AG04449 (cell line): ENCODE results near the gene HIVEP3.

Experiments used
- CTCF ChIA-PET: fragments of 350-600 bp; formaldehyde crosslinking; extraction: SDS; loops from one replicate; lab custom pipeline; 2021; ENCODE audit warnings: antibody characterized with exemption; lab: Yijun Ruan, JAX
- POLR2A ChIA-PET: fragments of 400-600, 350-600 bp; formaldehyde crosslinking; extraction: SDS; loops from one replicate; lab custom pipeline; 2020; ENCODE audit warnings: antibody characterized with exemption, inconsistent platforms; lab: Yijun Ruan, JAX
- DNase-seq: peaks from one replicate; pipeline ENCODE4 v3.0.0-alpha.2; 2010; ENCODE audit warnings: low read depth, low spot score
- H3K4me3 ChIP-seq: 2 replicates; pipeline ENCODE4 v1.5.1; 2011; ENCODE audit warnings: low read depth, mild to moderate bottlenecking, control low read depth, low read length
- CTCF ChIP-seq: IDR thresholded peaks from one replicate; pipeline ENCODE4 v1.5.1; 2011; ENCODE audit warnings: mild to moderate bottlenecking, moderate library complexity, low read length, control low read depth, inconsistent platforms; ENCODE audit not compliant: insufficient read depth; ENCODE audit errors: missing control alignments

Gene HIVEP3

GRCh38 chr1:41487126-41488039 is 431.3 kb downstream of the HIVEP3 start:
- POLR2A ChIA-PET = no interaction called here
- no peak for TF ChIP-seq CTCF
- peak overlapping the region; percentile 51 for H3K4me3 ChIP-seq
- CTCF ChIA-PET = interaction anchor here (0.6 to 1.0 kb wide), 3 partner anchors 38 to 202 kb away, joined by 3 to 4 read pairs (median 4); no protein-coding TSS in a partner anchor
- no peak for DNase-seq

DNA sequence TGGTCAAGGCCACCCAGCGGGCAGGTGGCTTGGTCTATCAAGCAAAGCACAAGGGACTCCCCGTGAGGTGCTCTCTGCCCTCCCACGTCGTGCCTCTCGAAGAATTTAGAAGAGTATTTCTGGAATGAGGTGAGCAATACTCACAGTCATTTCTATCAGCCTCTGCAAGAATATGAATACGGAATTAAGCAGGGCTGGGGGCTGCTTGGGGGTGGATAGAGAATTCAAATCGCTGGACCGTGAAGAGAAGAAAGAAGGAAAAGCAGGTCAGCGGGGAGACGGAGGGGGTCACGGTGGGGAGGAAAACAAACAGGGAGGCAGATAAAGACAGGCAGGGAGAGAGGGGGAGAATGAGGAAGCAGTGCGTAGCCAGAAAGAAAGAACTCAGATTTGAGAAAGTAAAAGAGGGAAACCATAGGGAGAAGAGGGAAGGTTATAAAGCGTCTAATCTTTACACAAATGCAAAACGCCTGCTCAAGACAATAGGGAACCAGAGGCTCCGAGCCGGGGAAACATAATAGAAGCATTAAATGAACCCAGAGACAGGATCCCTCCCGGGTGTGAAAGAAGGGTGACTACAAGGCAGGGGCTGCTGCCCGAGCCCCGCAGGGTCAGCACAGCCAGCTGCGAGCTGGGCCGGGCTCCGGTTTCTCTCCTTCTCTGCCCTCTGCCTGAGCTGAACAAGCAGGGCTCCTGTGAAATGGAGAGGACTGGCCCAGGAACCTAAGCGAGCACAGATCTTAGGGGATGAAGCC is 432.2 kb downstream of the HIVEP3 start:
- POLR2A ChIA-PET = no interaction called here
- H3K4me3 ChIP-seq = peak overlapping the region; percentile 51
- DNase-seq = peak; percentile 36
- CTCF ChIA-PET = interaction anchor here (0.8 to 3.0 kb wide), 3 partner anchors 11 to 69 kb away, joined by 3 to 12 read pairs (median 4); no protein-coding TSS in a partner anchor
- no peak for TF ChIP-seq CTCF

- CTCF ChIA-PET = interaction anchor here (0.8 to 3.0 kb wide), 4 partner anchors 9 to 68 kb away, joined by 3 to 12 read pairs (median 6); no protein-coding TSS in a partner anchor
- no peak for TF ChIP-seq CTCF
- no peak for DNase-seq
- no peak overlapping the region; the same call in 1 of the 2 replicates for H3K4me3 ChIP-seq
- POLR2A ChIA-PET = no interaction called here
These were observed 432.7 kb downstream of the HIVEP3 start for GRCh38 chr1:41486053-41486370.

- POLR2A ChIA-PET = interaction anchor here (0.7 kb wide), 1 partner anchor 203 kb away, joined by 3 read pairs; no protein-coding TSS in a partner anchor
- CTCF ChIA-PET = interaction anchor here (1.1 to 3.0 kb wide), 4 partner anchors 10 to 203 kb away, joined by 3 to 12 read pairs (median 6); no protein-coding TSS in a partner anchor
- peak; percentile 44 for DNase-seq
These were observed 433.1 kb downstream of the HIVEP3 start for GRCh38 chr1:41485605-41486004.

GRCh38 chr1:41484402-41485241 is 434.1 kb downstream of the HIVEP3 start, which contains the start of gene EDN2:
Gene EDN2, minus strand, starts transcription at chr1:41484683. Its CDS starts 82 bp downstream, at chr1:41484601.
- no peak for DNase-seq
- CTCF ChIA-PET = interaction anchor here (1.1 to 4.2 kb wide), 6 partner anchors 7 to 202 kb away, joined by 3 to 17 read pairs (median 6); no protein-coding TSS in a partner anchor

More at GRCh38 chr1:41485605-41486004, 433.1 kb downstream of the HIVEP3 start:
- TF ChIP-seq CTCF = no peak
- no peak overlapping the region for H3K4me3 ChIP-seq

More at GRCh38 chr1:41484402-41485241, 434.1 kb downstream of the HIVEP3 start, which contains the start of gene EDN2:
- H3K4me3 ChIP-seq = no peak within 1 kb of the TSS
- POLR2A ChIA-PET = no interaction called here
- peak; percentile 24 for TF ChIP-seq CTCF
